Germinal center (tissue), 1 donor: ENCODE results near the gene AFF3.
"Not testable (repeated sequence)": the region's sequence is repeated elsewhere in the genome, so short reads cannot be mapped to it uniquely, and the experiment has no call there.

Experiments
- DNase-seq: peaks from one replicate; pipeline ENCODE4 v3.0.0; 2012; ENCODE audit warnings: mixed read lengths, low spot score

Gene AFF3

GRCh38 chr2:99933491-99933890 is 208.9 kb downstream of the AFF3 start:
- not testable (repeated sequence) for DNase-seq

GRCh38 chr2:99928470-99929053 is 213.8 kb downstream of the AFF3 start:
- DNase-seq, result peak; percentile 50

GRCh38 chr2:99927690-99928207 is 214.6 kb downstream of the AFF3 start:
- not testable (repeated sequence) for DNase-seq

- no peak for DNase-seq
Observed at GRCh38 chr2:99926986-99927385, 215.4 kb downstream of the AFF3 start.

- DNase-seq, result no peak
Observed at GRCh38 chr2:99925960-99926359, 216.4 kb downstream of the AFF3 start.

GRCh38 chr2:99922664-99923063 is 219.7 kb downstream of the AFF3 start:
- DNase-seq, result no peak

GRCh38 chr2:99921903-99922302 is 220.5 kb downstream of the AFF3 start:
- DNase-seq, result no peak

GRCh38 chr2:99918389-99918788 is 224.0 kb downstream of the AFF3 start:
- DNase-seq, result no peak

- no peak for DNase-seq
Observed at GRCh38 chr2:99915108-99915675, 227.2 kb downstream of the AFF3 start.

- no peak for DNase-seq
Observed at GRCh38 chr2:99911736-99912135, 230.7 kb downstream of the AFF3 start.

- DNase-seq, result no peak
Observed at GRCh38 chr2:99910902-99911301, 231.5 kb downstream of the AFF3 start.

- DNase-seq, result no peak
Observed at GRCh38 chr2:99905636-99906035, 236.8 kb downstream of the AFF3 start.

- DNase-seq, result no peak
Observed at GRCh38 chr2:99905025-99905424, 237.4 kb downstream of the AFF3 start.

GRCh38 chr2:99903981-99904380 is 238.4 kb downstream of the AFF3 start:
- no peak for DNase-seq

GRCh38 chr2:99900556-99900955 is 241.8 kb downstream of the AFF3 start:
- no peak for DNase-seq

- no peak for DNase-seq
Observed at GRCh38 chr2:99899882-99900281, 242.5 kb downstream of the AFF3 start.

GRCh38 chr2:99899058-99899855 is 243.1 kb downstream of the AFF3 start:
- DNase-seq, result no peak

GRCh38 chr2:99898336-99899048 is 243.9 kb downstream of the AFF3 start:
- DNase-seq, result no peak

GRCh38 chr2:99891428-99891780 is 251.0 kb downstream of the AFF3 start:
- DNase-seq, result no peak

GRCh38 chr2:99890568-99891427 is 251.6 kb downstream of the AFF3 start:
- no peak for DNase-seq

GRCh38 chr2:99888617-99889016 is 253.8 kb downstream of the AFF3 start:
- no peak for DNase-seq

GRCh38 chr2:99886418-99886817 is 256.0 kb downstream of the AFF3 start:
- no peak for DNase-seq
